DND-41 (cell line): ENCODE results near the gene DLG2.

Source experiments
- EZH2 ChIP-seq: IDR thresholded peaks from 3 replicates; pipeline ENCODE4 v1.6.1; 2012; ENCODE audit warnings: borderline replicate concordance, low read depth, mild to moderate bottlenecking, moderate library complexity, low read length, inconsistent platforms; ENCODE audit not compliant: severe bottlenecking
- TF ChIP-seq, protein P1 (sequence below): IDR thresholded peaks from 2 replicates; pipeline ENCODE4 v1.5.1; 2012; ENCODE audit warnings: borderline replicate concordance, low read length, moderate library complexity, mild to moderate bottlenecking; ENCODE audit not compliant: poor library complexity, severe bottlenecking; ENCODE audit errors: extremely low read depth

DNA sequence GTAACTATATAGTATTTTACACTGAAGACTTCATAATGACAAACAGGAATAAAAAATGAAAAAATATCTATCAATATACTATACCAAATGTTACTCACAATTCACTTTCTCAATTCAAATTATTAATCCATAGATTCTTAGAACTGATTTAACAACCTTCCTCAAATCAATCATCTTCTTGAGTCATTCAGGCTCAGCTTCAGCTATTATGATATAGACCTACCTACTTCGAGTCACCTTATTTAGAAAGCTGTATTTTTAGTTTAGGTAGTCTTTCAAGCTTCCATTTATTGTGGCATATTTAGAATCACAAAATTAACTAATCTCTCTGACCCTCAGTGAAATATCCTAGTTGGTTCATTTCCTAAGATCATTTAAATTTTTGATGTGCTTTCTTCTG, 29.6 kb upstream of the DLG2 start:
- TF ChIP-seq, protein P1, sequence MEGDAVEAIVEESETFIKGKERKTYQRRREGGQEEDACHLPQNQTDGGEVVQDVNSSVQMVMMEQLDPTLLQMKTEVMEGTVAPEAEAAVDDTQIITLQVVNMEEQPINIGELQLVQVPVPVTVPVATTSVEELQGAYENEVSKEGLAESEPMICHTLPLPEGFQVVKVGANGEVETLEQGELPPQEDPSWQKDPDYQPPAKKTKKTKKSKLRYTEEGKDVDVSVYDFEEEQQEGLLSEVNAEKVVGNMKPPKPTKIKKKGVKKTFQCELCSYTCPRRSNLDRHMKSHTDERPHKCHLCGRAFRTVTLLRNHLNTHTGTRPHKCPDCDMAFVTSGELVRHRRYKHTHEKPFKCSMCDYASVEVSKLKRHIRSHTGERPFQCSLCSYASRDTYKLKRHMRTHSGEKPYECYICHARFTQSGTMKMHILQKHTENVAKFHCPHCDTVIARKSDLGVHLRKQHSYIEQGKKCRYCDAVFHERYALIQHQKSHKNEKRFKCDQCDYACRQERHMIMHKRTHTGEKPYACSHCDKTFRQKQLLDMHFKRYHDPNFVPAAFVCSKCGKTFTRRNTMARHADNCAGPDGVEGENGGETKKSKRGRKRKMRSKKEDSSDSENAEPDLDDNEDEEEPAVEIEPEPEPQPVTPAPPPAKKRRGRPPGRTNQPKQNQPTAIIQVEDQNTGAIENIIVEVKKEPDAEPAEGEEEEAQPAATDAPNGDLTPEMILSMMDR, result no peak
- TF ChIP-seq EZH2, result no peak
